GM12874 (cell line): ENCODE data around the gene FAT1.

Source experiments
- CTCF ChIP-seq: IDR thresholded peaks from 2 replicates; pipeline ENCODE4 v1.5.1; 2011; ENCODE audit warnings: low read depth, mild to moderate bottlenecking, control low read depth, low read length, moderate library complexity; ENCODE audit not compliant: insufficient read depth

Gene FAT1

GRCh38 chr4:186704057-186704456 lies 19.6 kb downstream of the FAT1 start:
- TF ChIP-seq CTCF = no peak

GRCh38 chr4:186703510-186703909 lies 20.1 kb downstream of the FAT1 start:
- no peak for TF ChIP-seq CTCF

GRCh38 chr4:186702940-186703339 lies 20.7 kb downstream of the FAT1 start:
- TF ChIP-seq CTCF = no peak

GRCh38 chr4:186702297-186702696 lies 21.4 kb downstream of the FAT1 start:
- no peak for TF ChIP-seq CTCF

- TF ChIP-seq CTCF = no peak
Measured at GRCh38 chr4:186701788-186702187, 21.9 kb downstream of the FAT1 start.

- TF ChIP-seq CTCF = no peak
Measured at GRCh38 chr4:186701273-186701672, 22.4 kb downstream of the FAT1 start.

- no peak for TF ChIP-seq CTCF
Measured at GRCh38 chr4:186700746-186701145, 22.9 kb downstream of the FAT1 start.
